H9 (cell line): ENCODE results near the gene BASP1. TPM values are rescaled to one million over a fixed set of nuclear protein-coding genes. Genes with fewer than 3 reads are reported as not detected.

ENCODE experiments used
- DNase-seq: peaks from one replicate; pipeline ENCODE4 v3.0.0-alpha.2; 2017
- H2AFZ ChIP-seq: one replicate; pipeline ENCODE4 v1.6.1; 2013; ENCODE audit warnings: mild to moderate bottlenecking, low read length, control low read depth, moderate library complexity
- H2AK5ac ChIP-seq: 2 replicates; pipeline ENCODE4 v1.6.1; 2013; ENCODE audit warnings: low read length, control low read depth, mixed read lengths; ENCODE audit not compliant: insufficient read length
- H2BK120ac ChIP-seq: one replicate; pipeline ENCODE4 v1.6.1; 2013; ENCODE audit warnings: low read depth, mild to moderate bottlenecking, low read length, control low read depth, inconsistent platforms; ENCODE audit not compliant: poor library complexity, severe bottlenecking
- H2BK12ac ChIP-seq: 2 replicates; pipeline ENCODE4 v1.6.1; 2013; ENCODE audit warnings: low read length, control low read depth, mixed read lengths, low read depth; ENCODE audit not compliant: insufficient read length
- H2BK15ac ChIP-seq: 2 replicates; pipeline ENCODE4 v1.6.1; 2013; ENCODE audit warnings: low read depth, low read length, control low read depth
- H2BK20ac ChIP-seq: one replicate; pipeline ENCODE4 v1.6.1; 2013; ENCODE audit warnings: low read depth, mild to moderate bottlenecking, low read length, control low read depth, inconsistent platforms; ENCODE audit not compliant: poor library complexity, severe bottlenecking
- H2BK5ac ChIP-seq: 2 replicates; pipeline ENCODE4 v1.6.1; 2013; ENCODE audit warnings: low read length, control low read depth, mixed read lengths; ENCODE audit not compliant: insufficient read length
- H3K14ac ChIP-seq: 2 replicates; pipeline ENCODE4 v1.6.1; 2013; ENCODE audit warnings: low read length, control low read depth; ENCODE audit not compliant: insufficient read depth
- H3K18ac ChIP-seq: 2 replicates; pipeline ENCODE4 v1.6.1; 2013; ENCODE audit warnings: low read depth, mild to moderate bottlenecking, mixed read lengths, low read length, control low read depth; ENCODE audit not compliant: insufficient read length
- H3K23ac ChIP-seq: 2 replicates; pipeline ENCODE4 v1.6.1; 2013; ENCODE audit warnings: low read length, control low read depth, mixed read lengths, low read depth; ENCODE audit not compliant: insufficient read length
- H3K23me2 ChIP-seq: 2 replicates; pipeline ENCODE4 v1.6.1; 2013; ENCODE audit warnings: low read depth, mild to moderate bottlenecking, mixed read lengths, low read length, control low read depth; ENCODE audit not compliant: insufficient read length, poor library complexity, severe bottlenecking
- H3K27ac ChIP-seq: 2 replicates; pipeline ENCODE4 v1.5.1; 2013; ENCODE audit warnings: low read length, control low read depth, mixed read lengths, low read depth; ENCODE audit not compliant: insufficient read length
- H3K27me3 ChIP-seq: 2 replicates; pipeline ENCODE4 v1.6.1; 2013; ENCODE audit warnings: low read length, control low read depth, inconsistent platforms; ENCODE audit not compliant: insufficient read depth
- H3K4ac ChIP-seq: 2 replicates; pipeline ENCODE4 v1.6.1; 2013; ENCODE audit warnings: low read depth, mild to moderate bottlenecking, control low read depth, inconsistent platforms, low read length, moderate library complexity
- H3K4me1 ChIP-seq: 2 replicates; pipeline ENCODE4 v1.6.1; 2013; ENCODE audit warnings: low read length, control low read depth, inconsistent platforms; ENCODE audit not compliant: insufficient read depth
- H3K4me2 ChIP-seq: 2 replicates; pipeline ENCODE4 v1.6.1; 2013; ENCODE audit warnings: low read length, control low read depth, mixed read lengths; ENCODE audit not compliant: insufficient read length, insufficient read depth
- H3K56ac ChIP-seq: 2 replicates; pipeline ENCODE4 v1.6.1; 2013; ENCODE audit warnings: low read depth, mild to moderate bottlenecking, mixed read lengths, low read length, control low read depth; ENCODE audit not compliant: insufficient read length
- H3K79me1 ChIP-seq: 2 replicates; pipeline ENCODE4 v1.6.1; 2013; ENCODE audit warnings: low read depth, mild to moderate bottlenecking, moderate library complexity, low read length, control low read depth, inconsistent platforms; ENCODE audit not compliant: insufficient read depth, poor library complexity, severe bottlenecking
- H3K79me2 ChIP-seq: 2 replicates; pipeline ENCODE4 v1.6.1; 2013; ENCODE audit warnings: low read length, control low read depth, inconsistent platforms; ENCODE audit not compliant: insufficient read depth
- H3K9ac ChIP-seq: 2 replicates; pipeline ENCODE4 v1.6.1; 2013; ENCODE audit warnings: low read length, control low read depth, mixed read lengths; ENCODE audit not compliant: insufficient read length; ENCODE audit errors: extremely low read depth
- H3K9me3 ChIP-seq: one replicate; pipeline ENCODE4 v1.6.1; 2013; ENCODE audit warnings: low read depth, low read length, inconsistent platforms; ENCODE audit not compliant: control insufficient read depth
- H3T11ph ChIP-seq: one replicate; pipeline ENCODE4 v1.6.1; 2013; ENCODE audit warnings: mild to moderate bottlenecking, low read length, control low read depth, inconsistent platforms
- H4K20me1 ChIP-seq: one replicate; pipeline ENCODE4 v1.6.1; 2013; ENCODE audit not compliant: control insufficient read depth, insufficient read length, insufficient read depth
- H4K5ac ChIP-seq: 2 replicates; pipeline ENCODE4 v1.6.1; 2013; ENCODE audit warnings: low read depth, mild to moderate bottlenecking, mixed read lengths, low read length, control low read depth; ENCODE audit not compliant: insufficient read length
- H4K8ac ChIP-seq: replicated peaks from 2 replicates; pipeline ENCODE4 v1.6.1; 2013; ENCODE audit warnings: low read length, control low read depth, mixed read lengths, low read depth; ENCODE audit not compliant: insufficient read length
- H4K91ac ChIP-seq: 2 replicates; pipeline ENCODE4 v1.6.1; 2013; ENCODE audit warnings: low read depth, mild to moderate bottlenecking, moderate library complexity, mixed read lengths, low read length, control low read depth; ENCODE audit not compliant: insufficient read length
- H3K27ac Mint-ChIP-seq, 3 experiments: 2 replicates in 2 of 3; 3 replicates in 1 of 3; pipeline ENCODE4 v1.8.0; 2020 to 2021; ENCODE audit warnings: mixed read lengths in 3 of 3, mild to moderate bottlenecking in 1 of 3, moderate library complexity in 1 of 3
- H3K27me3 Mint-ChIP-seq: 2 replicates; pipeline ENCODE4 v1.8.0; 2021; ENCODE audit warnings: low read depth, mild to moderate bottlenecking, moderate library complexity, mixed read lengths
- H3K36me3 Mint-ChIP-seq, 3 experiments: 2 replicates in 2 of 3; 3 replicates in 1 of 3; pipeline ENCODE4 v1.8.0; 2020 to 2021; ENCODE audit warnings: low read depth in 3 of 3, mixed read lengths in 3 of 3; ENCODE audit not compliant: insufficient read depth in 1 of 3
- H3K4me1 Mint-ChIP-seq, 2 experiments: 2 replicates each; pipeline ENCODE4 v1.8.0; 2020; ENCODE audit warnings: mixed read lengths in 2 of 2
- H3K4me3 Mint-ChIP-seq, 2 experiments: 2 replicates in 1 of 2; 3 replicates in 1 of 2; pipeline ENCODE4 v1.8.0; 2020 to 2021; ENCODE audit warnings: mild to moderate bottlenecking in 2 of 2, mixed read lengths in 2 of 2, moderate library complexity in 1 of 2
- H3K9me3 Mint-ChIP-seq, 2 experiments: 2 replicates in 1 of 2; 3 replicates in 1 of 2; pipeline ENCODE4 v1.8.0; 2020; ENCODE audit warnings: mild to moderate bottlenecking in 2 of 2, mixed read lengths in 2 of 2, moderate library complexity in 1 of 2
- WGBS: extraction: QIAGEN DNeasy Blood & Tissue Kit; methylation state at CpG from one replicate; pipeline ENCODE4 v1.1.7; 2013; ENCODE audit warnings: missing lambda C conversion rate, low lambda C conversion rate, mixed read lengths; ENCODE audit not compliant: insufficient read length; ENCODE audit errors: extremely low coverage; 5-methylcytosine and 5-hydroxymethylcytosine counted together
- total RNA-seq: library from RNA; stranded (reverse); gene quantifications from 2 replicates; pipeline ENCODE4 v1.2.1, GENCODE V29; 2021
- TF ChIP-seq, protein P1 (sequence below): fragments of 200-600 bp; sonication (generic); conservative IDR thresholded peaks from 3 replicates; pipeline ENCODE4 v1.8.0; 2021; ENCODE audit warnings: antibody characterized with exemption, mild to moderate bottlenecking

The BASP1 gene
- total RNA-seq, 1 experiment from 2014 or later, result 180 TPM

DNA sequence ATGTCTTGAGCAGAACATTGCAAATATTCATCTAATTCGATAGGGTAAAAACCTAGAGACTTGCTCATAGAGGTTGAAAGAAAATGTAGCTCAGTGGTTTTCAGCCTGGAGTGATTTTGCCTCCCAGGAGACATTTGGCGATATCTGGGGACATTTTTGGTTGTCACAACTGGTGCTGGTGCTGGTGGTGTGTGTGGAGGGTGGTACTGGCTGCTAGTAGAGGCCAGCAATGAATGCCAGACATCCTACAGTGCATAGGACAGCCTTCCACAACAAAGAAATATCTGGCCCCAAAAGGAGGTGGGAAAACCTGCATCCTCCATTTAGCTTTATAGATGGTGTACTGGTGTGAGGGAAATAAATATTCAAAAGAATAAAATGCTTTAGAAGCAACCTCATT lies 2.1 kb upstream of the BASP1 start:
- Histone ChIP-seq H3K9me3 (no peaks in the 10 kb centered on the region), H3K27ac (no peak overlapping the region), H2AFZ (no peak overlapping the region), H3K4me1 (peaks cover 13% of the 10 kb centered on the region; the same call in 1 of the 2 replicates), H2BK120ac (no peak overlapping the region), H4K8ac (no peak overlapping the region), H4K20me1 (no peaks in the 10 kb centered on the region), H2BK20ac (no peak overlapping the region), H3K23ac (no peak overlapping the region), H3K9ac (no peak overlapping the region), H3K79me1 (no peaks in the 10 kb centered on the region), H2BK15ac (no peak overlapping the region), H3K79me2 (peaks cover 17% of the 10 kb centered on the region; the same call in 1 of the 2 replicates), H2BK5ac (no peak overlapping the region), H4K5ac (no peak overlapping the region), H3K18ac (no peak overlapping the region), H3K14ac (no peak overlapping the region), H4K91ac (no peak overlapping the region), H3K23me2 (peaks cover 15% of the 10 kb centered on the region), H3K4me2 (peak overlapping the region; percentile 43), H3T11ph (no peak overlapping the region), H3K56ac (no peak overlapping the region), H2BK12ac (no peak overlapping the region), H2AK5ac (no peak overlapping the region), H3K27me3 (no peaks in the 10 kb centered on the region), H3K4ac (no peak overlapping the region)
- Mint-ChIP-seq H3K27me3 (no peaks in the 10 kb centered on the region), H3K4me1 (peaks cover 50 to 59% of the 10 kb centered on the region in 2 experiments), H3K27ac (0 out of 7 replicates have a peak overlapping the region, but pooled peaks of 2 of the 3 experiments have one; percentile 7 to 13), H3K36me3 (peaks cover 10 to 27% (median 13%) of the 10 kb centered on the region in 3 experiments), H3K4me3 (peak overlapping the region; percentile 88 to 97), H3K9me3 (no peaks in the 10 kb centered on the region)
- TF ChIP-seq, protein P1, sequence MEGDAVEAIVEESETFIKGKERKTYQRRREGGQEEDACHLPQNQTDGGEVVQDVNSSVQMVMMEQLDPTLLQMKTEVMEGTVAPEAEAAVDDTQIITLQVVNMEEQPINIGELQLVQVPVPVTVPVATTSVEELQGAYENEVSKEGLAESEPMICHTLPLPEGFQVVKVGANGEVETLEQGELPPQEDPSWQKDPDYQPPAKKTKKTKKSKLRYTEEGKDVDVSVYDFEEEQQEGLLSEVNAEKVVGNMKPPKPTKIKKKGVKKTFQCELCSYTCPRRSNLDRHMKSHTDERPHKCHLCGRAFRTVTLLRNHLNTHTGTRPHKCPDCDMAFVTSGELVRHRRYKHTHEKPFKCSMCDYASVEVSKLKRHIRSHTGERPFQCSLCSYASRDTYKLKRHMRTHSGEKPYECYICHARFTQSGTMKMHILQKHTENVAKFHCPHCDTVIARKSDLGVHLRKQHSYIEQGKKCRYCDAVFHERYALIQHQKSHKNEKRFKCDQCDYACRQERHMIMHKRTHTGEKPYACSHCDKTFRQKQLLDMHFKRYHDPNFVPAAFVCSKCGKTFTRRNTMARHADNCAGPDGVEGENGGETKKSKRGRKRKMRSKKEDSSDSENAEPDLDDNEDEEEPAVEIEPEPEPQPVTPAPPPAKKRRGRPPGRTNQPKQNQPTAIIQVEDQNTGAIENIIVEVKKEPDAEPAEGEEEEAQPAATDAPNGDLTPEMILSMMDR, result no peak
- no CpG with 5 or more reads among the region's 2 CpGs for WGBS
- DNase-seq, result no peak
